Measurements from ENCODE around the gene CDKN2C. TPM values are rescaled to one million over a fixed set of nuclear protein-coding genes. Genes with fewer than 3 reads are reported as not detected.

Gene CDKN2C
- total RNA-seq, 1 experiment from 2014 or later = not detected

DNA sequence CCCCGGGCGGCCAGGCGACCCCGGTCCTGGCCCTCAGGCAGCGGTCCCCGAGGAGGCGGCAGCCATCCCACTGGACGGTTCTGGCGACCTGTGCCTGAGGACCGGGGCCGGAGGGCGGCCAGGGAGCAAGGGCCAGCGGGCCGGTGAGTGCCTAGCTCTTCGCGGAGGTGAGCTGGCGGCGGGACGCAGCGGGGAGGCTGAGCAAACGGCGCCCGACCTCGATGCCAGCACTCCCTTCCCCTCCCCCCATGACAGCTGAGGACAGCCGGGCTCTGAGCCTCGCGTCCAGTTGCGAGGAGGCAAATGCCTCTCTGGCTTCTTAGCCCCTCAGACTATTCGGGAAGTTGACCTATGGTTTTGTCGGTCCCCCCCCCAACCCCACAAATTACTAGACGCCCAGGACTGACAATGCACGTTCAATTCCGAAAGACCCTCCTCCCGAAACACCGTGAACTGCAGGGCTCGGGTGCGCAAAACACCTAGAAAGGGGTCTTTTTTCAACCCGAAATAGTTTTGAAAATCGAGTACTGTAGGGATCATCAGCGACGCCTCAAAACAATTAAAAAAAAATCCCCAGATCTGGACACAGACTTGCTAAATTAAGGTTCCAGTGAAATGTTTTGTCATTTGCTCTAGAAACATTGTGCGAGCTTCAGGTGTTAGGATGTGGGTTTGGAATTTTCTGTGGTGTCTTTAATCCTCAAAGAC lies 8.3 kb downstream of the CDKN2C start:
- ATAC-seq (peak; percentile 76), DNase-seq (ENCODE audit: low spot score) (peak; percentile 85)
- Mint-ChIP-seq H3K9me3 (no peaks in the 10 kb centered on the region), H3K27me3 (ENCODE audit: low read depth) (peaks cover 96% of the 10 kb centered on the region), H3K4me3 (peak overlapping the region; percentile 60), H3K4me1 (peaks cover 20% of the 10 kb centered on the region), H3K27ac (no peak overlapping the region), H3K36me3 (no peaks in the 10 kb centered on the region)
- TF ChIP-seq, protein P1, sequence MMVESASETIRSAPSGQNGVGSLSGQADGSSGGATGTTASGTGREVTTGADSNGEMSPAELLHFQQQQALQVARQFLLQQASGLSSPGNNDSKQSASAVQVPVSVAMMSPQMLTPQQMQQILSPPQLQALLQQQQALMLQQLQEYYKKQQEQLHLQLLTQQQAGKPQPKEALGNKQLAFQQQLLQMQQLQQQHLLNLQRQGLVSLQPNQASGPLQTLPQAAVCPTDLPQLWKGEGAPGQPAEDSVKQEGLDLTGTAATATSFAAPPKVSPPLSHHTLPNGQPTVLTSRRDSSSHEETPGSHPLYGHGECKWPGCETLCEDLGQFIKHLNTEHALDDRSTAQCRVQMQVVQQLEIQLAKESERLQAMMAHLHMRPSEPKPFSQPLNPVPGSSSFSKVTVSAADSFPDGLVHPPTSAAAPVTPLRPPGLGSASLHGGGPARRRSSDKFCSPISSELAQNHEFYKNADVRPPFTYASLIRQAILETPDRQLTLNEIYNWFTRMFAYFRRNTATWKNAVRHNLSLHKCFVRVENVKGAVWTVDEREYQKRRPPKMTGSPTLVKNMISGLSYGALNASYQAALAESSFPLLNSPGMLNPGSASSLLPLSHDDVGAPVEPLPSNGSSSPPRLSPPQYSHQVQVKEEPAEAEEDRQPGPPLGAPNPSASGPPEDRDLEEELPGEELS (CRISPR knock-in tag; IDR thresholded peaks at IDR 0.05) = no peak
- TF ChIP-seq KAT7 (CRISPR knock-in tag; IDR thresholded peaks at IDR 0.05; ENCODE audit: borderline replicate concordance) (0 out of 2 replicates have a peak, but pooled peaks have one; percentile 49), HMGA2 (CRISPR knock-in tag; IDR thresholded peaks at IDR 0.05) (no peak), SP1 (CRISPR knock-in tag; conservative IDR thresholded peaks at IDR 0.05) (peak; percentile 29; the same call in 1 of the 2 replicates), FOXP1 (CRISPR knock-in tag; IDR thresholded peaks at IDR 0.05; ENCODE audit: borderline replicate concordance) (peak; percentile 50; the same call in 1 of the 2 replicates)
- TF ChIP-seq, protein P2, sequence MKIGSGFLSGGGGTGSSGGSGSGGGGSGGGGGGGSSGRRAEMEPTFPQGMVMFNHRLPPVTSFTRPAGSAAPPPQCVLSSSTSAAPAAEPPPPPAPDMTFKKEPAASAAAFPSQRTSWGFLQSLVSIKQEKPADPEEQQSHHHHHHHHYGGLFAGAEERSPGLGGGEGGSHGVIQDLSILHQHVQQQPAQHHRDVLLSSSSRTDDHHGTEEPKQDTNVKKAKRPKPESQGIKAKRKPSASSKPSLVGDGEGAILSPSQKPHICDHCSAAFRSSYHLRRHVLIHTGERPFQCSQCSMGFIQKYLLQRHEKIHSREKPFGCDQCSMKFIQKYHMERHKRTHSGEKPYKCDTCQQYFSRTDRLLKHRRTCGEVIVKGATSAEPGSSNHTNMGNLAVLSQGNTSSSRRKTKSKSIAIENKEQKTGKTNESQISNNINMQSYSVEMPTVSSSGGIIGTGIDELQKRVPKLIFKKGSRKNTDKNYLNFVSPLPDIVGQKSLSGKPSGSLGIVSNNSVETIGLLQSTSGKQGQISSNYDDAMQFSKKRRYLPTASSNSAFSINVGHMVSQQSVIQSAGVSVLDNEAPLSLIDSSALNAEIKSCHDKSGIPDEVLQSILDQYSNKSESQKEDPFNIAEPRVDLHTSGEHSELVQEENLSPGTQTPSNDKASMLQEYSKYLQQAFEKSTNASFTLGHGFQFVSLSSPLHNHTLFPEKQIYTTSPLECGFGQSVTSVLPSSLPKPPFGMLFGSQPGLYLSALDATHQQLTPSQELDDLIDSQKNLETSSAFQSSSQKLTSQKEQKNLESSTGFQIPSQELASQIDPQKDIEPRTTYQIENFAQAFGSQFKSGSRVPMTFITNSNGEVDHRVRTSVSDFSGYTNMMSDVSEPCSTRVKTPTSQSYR (CRISPR knock-in tag; IDR thresholded peaks at IDR 0.05) = peak; percentile 93
- TF ChIP-seq, protein P3, sequence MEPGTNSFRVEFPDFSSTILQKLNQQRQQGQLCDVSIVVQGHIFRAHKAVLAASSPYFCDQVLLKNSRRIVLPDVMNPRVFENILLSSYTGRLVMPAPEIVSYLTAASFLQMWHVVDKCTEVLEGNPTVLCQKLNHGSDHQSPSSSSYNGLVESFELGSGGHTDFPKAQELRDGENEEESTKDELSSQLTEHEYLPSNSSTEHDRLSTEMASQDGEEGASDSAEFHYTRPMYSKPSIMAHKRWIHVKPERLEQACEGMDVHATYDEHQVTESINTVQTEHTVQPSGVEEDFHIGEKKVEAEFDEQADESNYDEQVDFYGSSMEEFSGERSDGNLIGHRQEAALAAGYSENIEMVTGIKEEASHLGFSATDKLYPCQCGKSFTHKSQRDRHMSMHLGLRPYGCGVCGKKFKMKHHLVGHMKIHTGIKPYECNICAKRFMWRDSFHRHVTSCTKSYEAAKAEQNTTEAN (CRISPR knock-in tag; IDR thresholded peaks at IDR 0.05) = 0 out of 2 replicates have a peak, but pooled peaks have one; percentile 2
- CTCF ChIA-PET = interaction anchor here (0.6 to 1.9 kb wide), 6 partner anchors 9 to 318 kb away, joined by 3 to 8 read pairs (median 3); partner anchors contain the start of genes CDKN2C and FAF1
- POLR2A ChIA-PET = interaction anchor here (0.6 to 1.2 kb wide), 2 partner anchors 9 to 20 kb away, joined by 3 to 5 read pairs; no protein-coding TSS in a partner anchor

DNA sequence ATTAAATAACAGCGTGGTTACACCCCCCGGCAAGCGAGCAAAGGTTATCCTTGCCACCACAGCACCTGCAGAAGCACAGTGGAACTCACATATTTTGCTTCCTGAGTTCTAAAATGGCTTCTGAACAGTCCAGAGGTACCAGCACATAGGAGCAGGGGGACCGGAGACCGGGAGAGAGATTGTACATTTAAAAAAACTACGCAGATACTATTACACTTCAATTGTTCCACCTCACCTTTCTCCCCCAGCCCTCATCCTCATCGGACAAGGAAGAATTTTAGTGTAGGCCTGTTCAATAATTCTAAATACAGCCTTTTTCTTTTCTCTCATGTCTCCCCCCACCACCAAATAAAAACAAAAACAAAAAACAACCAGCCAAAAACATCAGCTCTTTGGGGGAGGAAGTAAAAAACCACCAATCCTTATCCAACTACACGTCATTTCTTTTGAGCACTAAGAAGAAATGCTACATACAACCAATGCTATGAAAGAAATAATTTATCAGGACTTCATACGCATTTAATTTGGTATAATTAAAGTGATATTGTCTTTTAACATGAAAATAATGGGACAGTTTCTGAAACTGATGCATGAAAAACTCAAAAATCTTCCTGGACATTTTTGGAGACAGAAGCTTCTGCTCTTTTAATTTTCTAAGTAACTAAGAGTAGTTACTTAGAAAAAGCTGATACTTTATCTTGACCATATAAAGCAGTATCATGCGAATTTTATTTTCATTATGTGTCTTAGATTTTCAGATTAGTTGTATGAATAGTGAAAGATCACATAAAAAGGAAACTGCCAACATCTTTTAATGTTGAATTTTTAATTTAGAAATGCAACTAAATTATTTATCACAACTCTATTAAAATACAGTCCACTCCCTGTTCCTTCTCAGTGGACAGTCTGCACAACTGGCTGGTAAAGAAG lies 9.1 kb downstream of the CDKN2C start:
- CTCF ChIA-PET = interaction anchor here (1.4 kb wide), 1 partner anchor 10 kb away, joined by 5 read pairs; the partner anchor contains the start of gene CDKN2C
- H3K27me3 Mint-ChIP-seq (ENCODE audit: low read depth) = peaks cover 95% of the 10 kb centered on the region
- ATAC-seq = no peak
- no peak for DNase-seq (ENCODE audit: low spot score)
- H3K9me3 Mint-ChIP-seq = no peaks in the 10 kb centered on the region
- H3K36me3 Mint-ChIP-seq = no peaks in the 10 kb centered on the region
- POLR2A ChIA-PET = interaction anchor here (0.6 kb wide), 1 partner anchor 20 kb away, joined by 3 read pairs; no protein-coding TSS in a partner anchor
- peaks cover 20% of the 10 kb centered on the region for H3K4me1 Mint-ChIP-seq
- H3K27ac Mint-ChIP-seq = no peak overlapping the region
- H3K4me3 Mint-ChIP-seq = peak overlapping the region; percentile 60
- TF ChIP-seq GABPB1 (CRISPR knock-in tag; IDR thresholded peaks at IDR 0.05) = no peak
- no peak for TF ChIP-seq NFE2L1 (CRISPR knock-in tag; IDR thresholded peaks at IDR 0.05)
- TF ChIP-seq SMAD3 (CRISPR knock-in tag; IDR thresholded peaks at IDR 0.05; ENCODE audit: borderline replicate concordance) = no peak
- TF ChIP-seq, protein P4, sequence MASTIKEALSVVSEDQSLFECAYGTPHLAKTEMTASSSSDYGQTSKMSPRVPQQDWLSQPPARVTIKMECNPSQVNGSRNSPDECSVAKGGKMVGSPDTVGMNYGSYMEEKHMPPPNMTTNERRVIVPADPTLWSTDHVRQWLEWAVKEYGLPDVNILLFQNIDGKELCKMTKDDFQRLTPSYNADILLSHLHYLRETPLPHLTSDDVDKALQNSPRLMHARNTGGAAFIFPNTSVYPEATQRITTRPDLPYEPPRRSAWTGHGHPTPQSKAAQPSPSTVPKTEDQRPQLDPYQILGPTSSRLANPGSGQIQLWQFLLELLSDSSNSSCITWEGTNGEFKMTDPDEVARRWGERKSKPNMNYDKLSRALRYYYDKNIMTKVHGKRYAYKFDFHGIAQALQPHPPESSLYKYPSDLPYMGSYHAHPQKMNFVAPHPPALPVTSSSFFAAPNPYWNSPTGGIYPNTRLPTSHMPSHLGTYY (CRISPR knock-in tag; IDR thresholded peaks at IDR 0.05) = no peak
- TF ChIP-seq, protein P5, sequence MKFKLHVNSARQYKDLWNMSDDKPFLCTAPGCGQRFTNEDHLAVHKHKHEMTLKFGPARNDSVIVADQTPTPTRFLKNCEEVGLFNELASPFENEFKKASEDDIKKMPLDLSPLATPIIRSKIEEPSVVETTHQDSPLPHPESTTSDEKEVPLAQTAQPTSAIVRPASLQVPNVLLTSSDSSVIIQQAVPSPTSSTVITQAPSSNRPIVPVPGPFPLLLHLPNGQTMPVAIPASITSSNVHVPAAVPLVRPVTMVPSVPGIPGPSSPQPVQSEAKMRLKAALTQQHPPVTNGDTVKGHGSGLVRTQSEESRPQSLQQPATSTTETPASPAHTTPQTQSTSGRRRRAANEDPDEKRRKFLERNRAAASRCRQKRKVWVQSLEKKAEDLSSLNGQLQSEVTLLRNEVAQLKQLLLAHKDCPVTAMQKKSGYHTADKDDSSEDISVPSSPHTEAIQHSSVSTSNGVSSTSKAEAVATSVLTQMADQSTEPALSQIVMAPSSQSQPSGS (CRISPR knock-in tag; IDR thresholded peaks at IDR 0.05; ENCODE audit: borderline replicate concordance, low read depth) = no peak
- TF ChIP-seq ZNF317 (CRISPR knock-in tag; IDR thresholded peaks at IDR 0.05; ENCODE audit: borderline replicate concordance, low read depth) = no peak
- TF ChIP-seq, protein P6, sequence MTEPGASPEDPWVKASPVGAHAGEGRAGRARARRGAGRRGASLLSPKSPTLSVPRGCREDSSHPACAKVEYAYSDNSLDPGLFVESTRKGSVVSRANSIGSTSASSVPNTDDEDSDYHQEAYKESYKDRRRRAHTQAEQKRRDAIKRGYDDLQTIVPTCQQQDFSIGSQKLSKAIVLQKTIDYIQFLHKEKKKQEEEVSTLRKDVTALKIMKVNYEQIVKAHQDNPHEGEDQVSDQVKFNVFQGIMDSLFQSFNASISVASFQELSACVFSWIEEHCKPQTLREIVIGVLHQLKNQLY (CRISPR knock-in tag; IDR thresholded peaks at IDR 0.05) = no peak
- no peak for TF ChIP-seq PRRX2 (CRISPR knock-in tag; IDR thresholded peaks at IDR 0.05)
- TF ChIP-seq, protein P3 (CRISPR knock-in tag; IDR thresholded peaks at IDR 0.05) = no peak
- TF ChIP-seq SOX15 (CRISPR knock-in tag; IDR thresholded peaks at IDR 0.05) = no peak
- TF ChIP-seq NFATC4 (CRISPR knock-in tag; IDR thresholded peaks at IDR 0.05) = no peak
- no peak for TF ChIP-seq TEAD4 (CRISPR knock-in tag; IDR thresholded peaks at IDR 0.05)
- TF ChIP-seq, protein P7, sequence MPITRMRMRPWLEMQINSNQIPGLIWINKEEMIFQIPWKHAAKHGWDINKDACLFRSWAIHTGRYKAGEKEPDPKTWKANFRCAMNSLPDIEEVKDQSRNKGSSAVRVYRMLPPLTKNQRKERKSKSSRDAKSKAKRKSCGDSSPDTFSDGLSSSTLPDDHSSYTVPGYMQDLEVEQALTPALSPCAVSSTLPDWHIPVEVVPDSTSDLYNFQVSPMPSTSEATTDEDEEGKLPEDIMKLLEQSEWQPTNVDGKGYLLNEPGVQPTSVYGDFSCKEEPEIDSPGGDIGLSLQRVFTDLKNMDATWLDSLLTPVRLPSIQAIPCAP (CRISPR knock-in tag; IDR thresholded peaks at IDR 0.05) = no peak
